Gastroesophageal sphincter (tissue), 3 donors: Measurements from ENCODE around the gene TMCC3.

Experiments used
- CTCF ChIP-seq, 4 experiments: fragments of 200-600 bp in 2 of 4; fragments of 450-650 bp in 2 of 4; sonication (generic) in 1 of 4; IDR thresholded peaks; one replicate each; pipeline ENCODE4 v1.5.1; 2017 to 2019; ENCODE audit warnings: antibody characterized with exemption in 4 of 4, mild to moderate bottlenecking in 2 of 4, moderate library complexity in 2 of 4
- EP300 ChIP-seq: sonication (generic); formaldehyde crosslinking; IDR thresholded peaks from one replicate; pipeline ENCODE4 v1.6.1; 2017; ENCODE audit warnings: antibody characterized with exemption, mild to moderate bottlenecking
- POLR2AphosphoS5 ChIP-seq: sonication (generic); formaldehyde crosslinking; IDR thresholded peaks from one replicate; pipeline ENCODE4 v1.6.1; 2017; ENCODE audit warnings: antibody characterized with exemption

DNA sequence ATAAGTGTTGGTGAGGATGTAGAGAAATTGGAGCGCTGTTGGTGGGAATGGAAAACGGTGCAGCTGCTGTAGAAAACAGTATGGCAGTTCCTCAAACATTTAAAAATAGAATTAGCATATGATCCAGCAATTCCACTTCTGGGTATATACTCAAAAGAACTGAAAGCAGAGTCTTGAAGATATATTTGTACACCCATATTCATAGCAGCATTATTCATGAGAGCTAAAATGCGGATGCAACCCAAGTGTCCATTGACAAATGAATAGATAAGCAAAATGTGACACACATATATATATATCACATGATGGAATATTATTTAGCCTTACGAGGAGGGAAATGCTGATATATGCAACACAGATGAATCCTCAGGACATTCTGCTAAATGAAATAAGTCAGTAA, 106.0 kb downstream of the TMCC3 start:
- TF ChIP-seq CTCF (IDR thresholded peaks at IDR 0.05) (no peak), POLR2AphosphoS5 (no peak), EP300 (no peak)
